ENCODE data around the gene C6orf163. TPM values are rescaled to one million over a fixed set of nuclear protein-coding genes. Genes with fewer than 3 reads are reported as not detected.

The C6orf163 gene
- total RNA-seq, 4 donors from 2014 or later: 2.2 to 4.5 (median 3.3) TPM

DNA sequence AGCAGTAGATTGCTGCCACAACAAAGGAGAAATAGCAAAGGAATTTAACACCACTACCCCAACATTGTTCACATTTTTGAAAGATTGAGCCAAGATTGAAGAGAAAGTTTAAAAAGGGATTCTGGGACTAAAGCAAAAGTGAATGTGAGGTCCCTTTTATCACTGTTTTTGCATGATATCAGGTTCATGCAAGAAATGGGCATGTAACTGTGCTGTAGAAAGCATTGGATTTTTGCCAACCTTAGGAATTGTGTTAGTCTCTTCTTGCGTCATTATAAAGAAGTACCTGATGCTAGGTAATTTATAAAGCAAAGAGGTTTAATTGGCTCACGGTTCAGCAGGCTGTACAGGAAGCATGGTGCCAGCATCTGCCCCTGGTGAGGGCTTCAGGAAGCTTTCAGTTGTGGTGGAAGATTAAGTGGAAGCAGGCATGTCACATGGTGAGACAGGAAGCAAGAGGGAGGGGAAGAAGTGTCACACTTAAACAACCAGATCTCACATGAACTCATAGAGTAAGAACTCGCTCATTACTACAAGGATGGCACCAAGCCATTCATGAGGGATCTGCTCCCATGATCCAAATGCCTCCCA, 10.9 kb upstream of the C6orf163 start:
- Histone ChIP-seq H3K4me3 (no peak overlapping the region), H3K27me3 (no peaks in the 10 kb centered on the region), H3K36me3 (no peaks in the 10 kb centered on the region), H3K27ac (no peak overlapping the region), H3K9me3 (no peaks in the 10 kb centered on the region), H3K4me1 (peaks cover 0 to 16% (median 0%) of the 10 kb centered on the region in 4 donors)
- no peak for TF ChIP-seq POLR2A (IDR thresholded peaks at IDR 0.05)
- TF ChIP-seq EP300 (IDR thresholded peaks at IDR 0.05): no peak
- no peak for DNase-seq (ENCODE audit: low spot score in 2 of 2)
- WGBS, 2 donors: 53 to 64% methylated on average over 3 of the region's 3 CpGs

- Histone ChIP-seq H3K27ac (no peak overlapping the region), H3K36me3 (no peaks in the 10 kb centered on the region), H3K27me3 (no peaks in the 10 kb centered on the region), H3K4me1 (peaks cover 0 to 16% (median 0%) of the 10 kb centered on the region in 4 donors), H3K4me3 (no peak overlapping the region), H3K9me3 (no peaks in the 10 kb centered on the region)
- no peak for DNase-seq (ENCODE audit: low spot score in 2 of 2)
- WGBS, 2 donors: 31 to 36% methylated on average over 1 of the region's 1 CpG
- TF ChIP-seq EP300 (IDR thresholded peaks at IDR 0.05) (no peak), POLR2A (IDR thresholded peaks at IDR 0.05) (no peak)
- TF ChIP-seq, protein P1, sequence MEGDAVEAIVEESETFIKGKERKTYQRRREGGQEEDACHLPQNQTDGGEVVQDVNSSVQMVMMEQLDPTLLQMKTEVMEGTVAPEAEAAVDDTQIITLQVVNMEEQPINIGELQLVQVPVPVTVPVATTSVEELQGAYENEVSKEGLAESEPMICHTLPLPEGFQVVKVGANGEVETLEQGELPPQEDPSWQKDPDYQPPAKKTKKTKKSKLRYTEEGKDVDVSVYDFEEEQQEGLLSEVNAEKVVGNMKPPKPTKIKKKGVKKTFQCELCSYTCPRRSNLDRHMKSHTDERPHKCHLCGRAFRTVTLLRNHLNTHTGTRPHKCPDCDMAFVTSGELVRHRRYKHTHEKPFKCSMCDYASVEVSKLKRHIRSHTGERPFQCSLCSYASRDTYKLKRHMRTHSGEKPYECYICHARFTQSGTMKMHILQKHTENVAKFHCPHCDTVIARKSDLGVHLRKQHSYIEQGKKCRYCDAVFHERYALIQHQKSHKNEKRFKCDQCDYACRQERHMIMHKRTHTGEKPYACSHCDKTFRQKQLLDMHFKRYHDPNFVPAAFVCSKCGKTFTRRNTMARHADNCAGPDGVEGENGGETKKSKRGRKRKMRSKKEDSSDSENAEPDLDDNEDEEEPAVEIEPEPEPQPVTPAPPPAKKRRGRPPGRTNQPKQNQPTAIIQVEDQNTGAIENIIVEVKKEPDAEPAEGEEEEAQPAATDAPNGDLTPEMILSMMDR (IDR thresholded peaks at IDR 0.05): no peak
Measured at GRCh38 chr6:87334683-87335082, 9.9 kb upstream of the C6orf163 start.

GRCh38 chr6:87336367-87336766, 8.2 kb upstream of the C6orf163 start:
- Histone ChIP-seq H3K27me3 (no peaks in the 10 kb centered on the region), H3K36me3 (no peaks in the 10 kb centered on the region), H3K4me1 (peaks cover 0 to 16% (median 0%) of the 10 kb centered on the region in 4 donors), H3K9me3 (no peaks in the 10 kb centered on the region), H3K4me3 (no peak overlapping the region), H3K27ac (no peak overlapping the region)
- 80 to 87% methylated on average over 4 of the region's 4 CpGs for WGBS, 2 donors
- no peak for DNase-seq (ENCODE audit: low spot score in 2 of 2)
- TF ChIP-seq, protein P1 (IDR thresholded peaks at IDR 0.05): no peak
- no peak for TF ChIP-seq EP300 (IDR thresholded peaks at IDR 0.05)
- no peak for TF ChIP-seq POLR2A (IDR thresholded peaks at IDR 0.05)

- no peaks in the 10 kb centered on the region for H3K9me3 ChIP-seq
- peaks cover 0 to 6% (median 3%) of the 10 kb centered on the region in 3 donors for H3K36me3 ChIP-seq
- WGBS, 2 donors: 92 to 95% methylated on average over 4 of the region's 4 CpGs
- no peak for DNase-seq (ENCODE audit: low spot score in 2 of 2)
- H3K27me3 ChIP-seq: no peaks in the 10 kb centered on the region
- H3K27ac ChIP-seq: no peak overlapping the region
- TF ChIP-seq POLR2A (IDR thresholded peaks at IDR 0.05) (no peak), EP300 (IDR thresholded peaks at IDR 0.05) (no peak)
- TF ChIP-seq, protein P1 (IDR thresholded peaks at IDR 0.05): no peak
- no peaks in the 10 kb centered on the region for H3K4me1 ChIP-seq
- no peak overlapping the region for H3K4me3 ChIP-seq
Measured at GRCh38 chr6:87340230-87340629, 4.4 kb upstream of the C6orf163 start.

DNA sequence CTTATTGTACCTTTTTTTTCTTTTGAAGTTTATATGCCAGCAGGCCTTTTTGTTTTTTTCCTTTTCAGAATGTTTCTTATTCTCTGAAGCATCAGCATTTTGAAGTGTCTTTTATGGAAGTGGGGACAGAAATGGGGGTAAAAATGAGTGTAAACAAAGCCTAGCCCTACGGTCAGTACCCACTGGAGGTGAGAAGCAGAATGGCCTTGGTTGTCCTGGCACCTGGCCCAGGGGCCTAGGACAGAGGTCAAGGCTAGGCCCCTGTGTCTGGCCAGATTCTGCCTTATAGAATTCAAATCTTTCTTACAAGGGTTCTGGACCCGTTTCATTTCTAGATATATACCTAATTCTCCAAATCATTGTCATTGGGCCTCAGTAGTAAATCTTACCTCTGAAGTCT, 3.5 kb upstream of the C6orf163 start:
- Histone ChIP-seq H3K36me3 (peaks cover 0 to 6% (median 4%) of the 10 kb centered on the region in 3 donors), H3K4me1 (no peaks in the 10 kb centered on the region), H3K4me3 (no peak overlapping the region), H3K27ac (no peak overlapping the region), H3K9me3 (no peaks in the 10 kb centered on the region), H3K27me3 (no peaks in the 10 kb centered on the region)
- 69 to 70% methylated on average over 2 of the region's 2 CpGs for WGBS, 2 donors
- no peak for DNase-seq (ENCODE audit: low spot score in 2 of 2)
- TF ChIP-seq EP300 (IDR thresholded peaks at IDR 0.05) (no peak), POLR2A (IDR thresholded peaks at IDR 0.05) (no peak)
- TF ChIP-seq, protein P1 (IDR thresholded peaks at IDR 0.05): no peak

Measured in tibial nerve (tissue), 4 donors.